ENCODE data around the gene CLCN5. TPM values are rescaled to one million over a fixed set of nuclear protein-coding genes. Genes with fewer than 3 reads are reported as not detected.

CLCN5 gene
- total RNA-seq, 2 experiments from 2014 or later: 0.61 to 1.6 TPM

- H3K36me3 Mint-ChIP-seq (ENCODE audit: low read depth): peaks cover 4% of the 10 kb centered on the region
- DNase-seq (peak in 1 of 14 experiments; percentile 13), ATAC-seq (ENCODE audit: poor library complexity) (no peak)
- H3K36me3 ChIP-seq (ENCODE audit: insufficient read depth, low read length): no peaks in the 10 kb centered on the region
- peaks cover 32% of the 10 kb centered on the region for H3K4me1 ChIP-seq (ENCODE audit: insufficient read depth, low read length)
- H3K27me3 Mint-ChIP-seq: no peaks in the 10 kb centered on the region
- TF ChIP-seq CTCF (IDR thresholded peaks at IDR 0.05): no peak
- H3K9me3 Mint-ChIP-seq: no peaks in the 10 kb centered on the region
- peak overlapping the region; percentile 89 for H3K4me3 Mint-ChIP-seq
- ChIA-PET CTCF (no interaction called here), POLR2A (no interaction called here)
- no peak overlapping the region for H3K27ac Mint-ChIP-seq
- H3K9me3 ChIP-seq (ENCODE audit: control insufficient read depth in 1 of 2, insufficient read depth in 1 of 2, low read length in 2 of 2): no peaks in the 10 kb centered on the region
- no peak overlapping the region for H3K27ac ChIP-seq (ENCODE audit: low read depth in 1 of 2, low read length in 2 of 2)
- no peaks in the 10 kb centered on the region for H3K27me3 ChIP-seq (ENCODE audit: control insufficient read depth in 1 of 2, insufficient read depth in 2 of 2, low read length in 2 of 2)
- intact Hi-C loops (cut with DNase I, micrococcal nuclease): no loop called here
- peaks cover 34% of the 10 kb centered on the region for H3K4me1 Mint-ChIP-seq (ENCODE audit: low read depth)
- H3K4me3 ChIP-seq (ENCODE audit: low read length): no peak overlapping the region
These were observed 41.7 kb upstream of the CLCN5 start for GRCh38 chrX:49880668-49881067.

GRCh38 chrX:49884290-49884862 lies 38.0 kb upstream of the CLCN5 start:
- Histone ChIP-seq H3K4me1 (ENCODE audit: insufficient read depth, low read length) (peaks cover 21% of the 10 kb centered on the region), H3K27ac (ENCODE audit: low read depth in 1 of 2, low read length in 2 of 2) (no peak overlapping the region), H3K36me3 (ENCODE audit: insufficient read depth, low read length) (no peaks in the 10 kb centered on the region), H3K9me3 (ENCODE audit: control insufficient read depth in 1 of 2, insufficient read depth in 1 of 2, low read length in 2 of 2) (no peaks in the 10 kb centered on the region), H3K27me3 (ENCODE audit: control insufficient read depth in 1 of 2, insufficient read depth in 2 of 2, low read length in 2 of 2) (no peaks in the 10 kb centered on the region), H3K4me3 (ENCODE audit: low read length) (no peak overlapping the region)
- intact Hi-C loops (cut with DNase I, micrococcal nuclease): loop anchor here in 1 of 2 experiments (2.0 kb wide), 1 partner anchor 32 kb away; no protein-coding TSS in a partner anchor
- peaks cover 19% of the 10 kb centered on the region for H3K4me1 Mint-ChIP-seq (ENCODE audit: low read depth)
- no peak overlapping the region for H3K27ac Mint-ChIP-seq
- no peaks in the 10 kb centered on the region for H3K9me3 Mint-ChIP-seq
- ATAC-seq (ENCODE audit: poor library complexity) (no peak), DNase-seq (peak; percentile 18 to 72 (median 45))
- ChIA-PET CTCF (interaction anchor here (0.5 to 1.4 kb wide), 5 partner anchors 10 to 151 kb away, joined by 3 to 12 read pairs (median 7); partner anchors contain the start of gene CLCN5), POLR2A (interaction anchor here (1.0 kb wide), 1 partner anchor 321 kb away, joined by 3 read pairs; no protein-coding TSS in a partner anchor)
- H3K36me3 Mint-ChIP-seq (ENCODE audit: low read depth): peaks cover 4% of the 10 kb centered on the region
- TF ChIP-seq CTCF (IDR thresholded peaks at IDR 0.05): peak; percentile 54
- peak overlapping the region; percentile 62 for H3K4me3 Mint-ChIP-seq
- no peaks in the 10 kb centered on the region for H3K27me3 Mint-ChIP-seq

GRCh38 chrX:49892542-49892941 lies 29.9 kb upstream of the CLCN5 start:
- DNase-seq: no peak
- no peak overlapping the region for H3K27ac ChIP-seq (ENCODE audit: low read depth in 1 of 2, low read length in 2 of 2)
- H3K4me1 Mint-ChIP-seq (ENCODE audit: low read depth): no peaks in the 10 kb centered on the region
- POLR2A ChIA-PET: no interaction called here
- H3K9me3 ChIP-seq (ENCODE audit: control insufficient read depth in 1 of 2, insufficient read depth in 1 of 2, low read length in 2 of 2): peaks cover 0 to 6% of the 10 kb centered on the region in 2 experiments
- H3K4me3 Mint-ChIP-seq: no peak overlapping the region
- no peaks in the 10 kb centered on the region for H3K36me3 Mint-ChIP-seq (ENCODE audit: low read depth)
- H3K36me3 ChIP-seq (ENCODE audit: insufficient read depth, low read length): no peaks in the 10 kb centered on the region
- TF ChIP-seq CTCF (IDR thresholded peaks at IDR 0.05): no peak
- no peaks in the 10 kb centered on the region for H3K4me1 ChIP-seq (ENCODE audit: insufficient read depth, low read length)
- H3K27me3 Mint-ChIP-seq: peaks cover 15% of the 10 kb centered on the region
- CTCF ChIA-PET: no interaction called here
- peaks cover 4% of the 10 kb centered on the region for H3K9me3 Mint-ChIP-seq
- no peaks in the 10 kb centered on the region for H3K27me3 ChIP-seq (ENCODE audit: control insufficient read depth in 1 of 2, insufficient read depth in 2 of 2, low read length in 2 of 2)
- no peak for ATAC-seq (ENCODE audit: poor library complexity)
- intact Hi-C loops (cut with DNase I, micrococcal nuclease): no loop called here
- no peak overlapping the region for H3K4me3 ChIP-seq (ENCODE audit: low read length)
- no peak overlapping the region for H3K27ac Mint-ChIP-seq

Measured in CD4-positive, alpha-beta T cell (primary cell).